RWPE2 (cell line): ENCODE measurements around the gene ZNF735.

Experiments
- ATAC-seq: fragments of 200-7000 bp; cut with Tn5 transposase; 3 replicates; pipeline ENCODE4 v1.9.1; 2021; ENCODE audit warnings: low read depth
- DNase-seq: peaks from one replicate; pipeline ENCODE4 v3.0.0-alpha.2; 2020; ENCODE audit warnings: low spot score
- H3K27ac ChIP-seq: fragments of 450-650 bp; 2 replicates; pipeline ENCODE4 v1.5.1; 2017; ENCODE audit warnings: mild to moderate bottlenecking; ENCODE audit not compliant: poor library complexity, severe bottlenecking
- H3K27me3 ChIP-seq: fragments of 250-450 bp; sonication (Bioruptor Pico); 2 replicates; pipeline ENCODE4 v1.5.1; 2021; ENCODE audit warnings: mild to moderate bottlenecking, moderate library complexity; ENCODE audit not compliant: insufficient read depth, poor library complexity, severe bottlenecking
- H3K36me3 ChIP-seq: fragments of 250-450 bp; sonication (Bioruptor Pico); 2 replicates; pipeline ENCODE4 v1.5.1; 2020; ENCODE audit warnings: low read depth, mild to moderate bottlenecking, moderate library complexity
- H3K4me1 ChIP-seq: fragments of 250-450 bp; sonication (Bioruptor Pico); 2 replicates; pipeline ENCODE4 v1.5.1; 2021; ENCODE audit warnings: mild to moderate bottlenecking, moderate library complexity; ENCODE audit not compliant: insufficient read depth, poor library complexity, severe bottlenecking
- H3K4me3 ChIP-seq: fragments of 250-450 bp; sonication (Bioruptor Pico); 2 replicates; pipeline ENCODE4 v1.5.1; 2021; ENCODE audit warnings: mild to moderate bottlenecking, moderate library complexity; ENCODE audit not compliant: severe bottlenecking
- H3K9me3 ChIP-seq: fragments of 250-450 bp; sonication (Bioruptor Pico); 2 replicates; pipeline ENCODE4 v1.5.1; 2021; ENCODE audit warnings: mild to moderate bottlenecking, moderate library complexity; ENCODE audit not compliant: severe bottlenecking
- CTCF ChIP-seq: fragments of 450-650 bp; IDR thresholded peaks from one replicate; pipeline ENCODE4 v1.5.1; 2017; ENCODE audit warnings: mild to moderate bottlenecking, moderate library complexity; ENCODE audit not compliant: poor library complexity, severe bottlenecking

Gene ZNF735

GRCh38 chr7:64181586-64181985 is 25.4 kb upstream of the ZNF735 start:
- ATAC-seq (no peak), DNase-seq (no peak)
- H3K27ac ChIP-seq = no peak overlapping the region
- peaks cover 12% of the 10 kb centered on the region for H3K9me3 ChIP-seq
- no peaks in the 10 kb centered on the region for H3K27me3 ChIP-seq
- no peak for TF ChIP-seq CTCF
- no peak overlapping the region for H3K4me3 ChIP-seq
- no peaks in the 10 kb centered on the region for H3K4me1 ChIP-seq
- no peaks in the 10 kb centered on the region for H3K36me3 ChIP-seq

- Histone ChIP-seq H3K9me3 (peaks cover 12% of the 10 kb centered on the region), H3K27me3 (no peaks in the 10 kb centered on the region), H3K4me3 (no peak overlapping the region), H3K27ac (no peak overlapping the region), H3K36me3 (no peaks in the 10 kb centered on the region), H3K4me1 (no peaks in the 10 kb centered on the region)
- no peak for TF ChIP-seq CTCF
- DNase-seq = no peak
- no peak for ATAC-seq
Observed at GRCh38 chr7:64182036-64182790, 24.8 kb upstream of the ZNF735 start.

- DNase-seq (no peak), ATAC-seq (no peak)
Observed at GRCh38 chr7:64183126-64183742, 23.8 kb upstream of the ZNF735 start.

GRCh38 chr7:64183827-64184372 is 23.1 kb upstream of the ZNF735 start:
- Histone ChIP-seq H3K27ac (no peak overlapping the region), H3K4me3 (no peak overlapping the region), H3K9me3 (peaks cover 12% of the 10 kb centered on the region), H3K4me1 (no peaks in the 10 kb centered on the region), H3K36me3 (no peaks in the 10 kb centered on the region), H3K27me3 (no peaks in the 10 kb centered on the region)
- no peak for DNase-seq
- no peak for ATAC-seq
- TF ChIP-seq CTCF = no peak

More at GRCh38 chr7:64183126-64183742, 23.8 kb upstream of the ZNF735 start:
- no peak overlapping the region for H3K4me3 ChIP-seq
- no peak overlapping the region for H3K27ac ChIP-seq
- no peak for TF ChIP-seq CTCF
- H3K27me3 ChIP-seq = no peaks in the 10 kb centered on the region
- no peaks in the 10 kb centered on the region for H3K4me1 ChIP-seq
- H3K9me3 ChIP-seq = peaks cover 12% of the 10 kb centered on the region
- H3K36me3 ChIP-seq = no peaks in the 10 kb centered on the region
